ENCODE results near the gene CMTM7.
A peak's percentile ranks its signal among the peaks of the same experiment; 100 is the strongest.

The CMTM7 gene

GRCh38 chr3:32412887-32413286 lies 21.2 kb downstream of the CMTM7 start:
- no peak overlapping the region for H3K27ac ChIP-seq (ENCODE audit: low read depth in 2 of 2, low read length in 2 of 2)
- no peaks in the 10 kb centered on the region for H3K36me3 ChIP-seq (ENCODE audit: control insufficient read depth in 2 of 2, insufficient read depth in 2 of 2, low read length in 2 of 2)
- no peaks in the 10 kb centered on the region for H3K27me3 ChIP-seq (ENCODE audit: control insufficient read depth in 2 of 2, insufficient read depth in 2 of 2, low read length in 2 of 2)
- H3K4me3 ChIP-seq (ENCODE audit: low read length in 2 of 2) = no peak overlapping the region
- H3K4me1 ChIP-seq (ENCODE audit: control insufficient read depth in 2 of 2, insufficient read depth in 2 of 2, low read length in 2 of 2) = no peaks in the 10 kb centered on the region
- no peak overlapping the region for H3K9ac ChIP-seq (ENCODE audit: low read depth in 1 of 2, low read length in 2 of 2)
- H3K9me3 ChIP-seq (ENCODE audit: control insufficient read depth in 2 of 2, low read length in 2 of 2) = no peaks in the 10 kb centered on the region

GRCh38 chr3:32413845-32414521 lies 22.3 kb downstream of the CMTM7 start:
- no peaks in the 10 kb centered on the region for H3K4me1 ChIP-seq (ENCODE audit: control insufficient read depth in 2 of 2, insufficient read depth in 2 of 2, low read length in 2 of 2)
- no peaks in the 10 kb centered on the region for H3K27me3 ChIP-seq (ENCODE audit: control insufficient read depth in 2 of 2, insufficient read depth in 2 of 2, low read length in 2 of 2)
- no peaks in the 10 kb centered on the region for H3K9me3 ChIP-seq (ENCODE audit: control insufficient read depth in 2 of 2, low read length in 2 of 2)
- H3K4me3 ChIP-seq (ENCODE audit: low read length in 2 of 2) = no peak overlapping the region
- H3K9ac ChIP-seq (ENCODE audit: low read depth in 1 of 2, low read length in 2 of 2) = no peak overlapping the region
- H3K27ac ChIP-seq (ENCODE audit: low read depth in 2 of 2, low read length in 2 of 2) = peak overlapping the region in 1 of 2 donors; percentile 0
- no peaks in the 10 kb centered on the region for H3K36me3 ChIP-seq (ENCODE audit: control insufficient read depth in 2 of 2, insufficient read depth in 2 of 2, low read length in 2 of 2)

GRCh38 chr3:32414522-32415202 lies 23.0 kb downstream of the CMTM7 start:
- H3K27me3 ChIP-seq (ENCODE audit: control insufficient read depth in 2 of 2, insufficient read depth in 2 of 2, low read length in 2 of 2) = no peaks in the 10 kb centered on the region
- H3K9me3 ChIP-seq (ENCODE audit: control insufficient read depth in 2 of 2, low read length in 2 of 2) = no peaks in the 10 kb centered on the region
- peak overlapping the region in 1 of 2 donors; percentile 60 for H3K27ac ChIP-seq (ENCODE audit: low read depth in 2 of 2, low read length in 2 of 2)
- H3K9ac ChIP-seq (ENCODE audit: low read depth in 1 of 2, low read length in 2 of 2) = no peak overlapping the region
- no peaks in the 10 kb centered on the region for H3K4me1 ChIP-seq (ENCODE audit: control insufficient read depth in 2 of 2, insufficient read depth in 2 of 2, low read length in 2 of 2)
- H3K36me3 ChIP-seq (ENCODE audit: control insufficient read depth in 2 of 2, insufficient read depth in 2 of 2, low read length in 2 of 2) = no peaks in the 10 kb centered on the region
- no peak overlapping the region for H3K4me3 ChIP-seq (ENCODE audit: low read length in 2 of 2)

GRCh38 chr3:32419742-32420125 lies 28.1 kb downstream of the CMTM7 start:
- Histone ChIP-seq H3K27ac (ENCODE audit: low read depth in 2 of 2, low read length in 2 of 2) (peak overlapping the region; percentile 46 to 68), H3K9ac (ENCODE audit: low read depth in 1 of 2, low read length in 2 of 2) (no peak overlapping the region), H3K4me3 (ENCODE audit: low read length in 2 of 2) (peak overlapping the region in 1 of 2 donors; percentile 6), H3K27me3 (ENCODE audit: control insufficient read depth in 2 of 2, insufficient read depth in 2 of 2, low read length in 2 of 2) (no peaks in the 10 kb centered on the region), H3K36me3 (ENCODE audit: control insufficient read depth in 2 of 2, insufficient read depth in 2 of 2, low read length in 2 of 2) (no peaks in the 10 kb centered on the region), H3K4me1 (ENCODE audit: control insufficient read depth in 2 of 2, insufficient read depth in 2 of 2, low read length in 2 of 2) (peaks cover 33 to 34% of the 10 kb centered on the region in 2 donors), H3K9me3 (ENCODE audit: control insufficient read depth in 2 of 2, low read length in 2 of 2) (no peaks in the 10 kb centered on the region)

- no peaks in the 10 kb centered on the region for H3K27me3 ChIP-seq (ENCODE audit: control insufficient read depth in 2 of 2, insufficient read depth in 2 of 2, low read length in 2 of 2)
- H3K9me3 ChIP-seq (ENCODE audit: control insufficient read depth in 2 of 2, low read length in 2 of 2) = no peaks in the 10 kb centered on the region
- peak overlapping the region in 1 of 2 donors; percentile 6 for H3K4me3 ChIP-seq (ENCODE audit: low read length in 2 of 2)
- H3K9ac ChIP-seq (ENCODE audit: low read depth in 1 of 2, low read length in 2 of 2) = peak overlapping the region in 1 of 2 donors; percentile 26
- peak overlapping the region; percentile 46 to 68 for H3K27ac ChIP-seq (ENCODE audit: low read depth in 2 of 2, low read length in 2 of 2)
- H3K4me1 ChIP-seq (ENCODE audit: control insufficient read depth in 2 of 2, insufficient read depth in 2 of 2, low read length in 2 of 2) = peaks cover 34 to 37% of the 10 kb centered on the region in 2 donors
- H3K36me3 ChIP-seq (ENCODE audit: control insufficient read depth in 2 of 2, insufficient read depth in 2 of 2, low read length in 2 of 2) = no peaks in the 10 kb centered on the region
Observed at GRCh38 chr3:32420126-32421038, 28.7 kb downstream of the CMTM7 start.

GRCh38 chr3:32421185-32421584 lies 29.5 kb downstream of the CMTM7 start:
- H3K9ac ChIP-seq (ENCODE audit: low read depth in 1 of 2, low read length in 2 of 2) = peak overlapping the region in 1 of 2 donors; percentile 26
- peaks cover 34 to 37% of the 10 kb centered on the region in 2 donors for H3K4me1 ChIP-seq (ENCODE audit: control insufficient read depth in 2 of 2, insufficient read depth in 2 of 2, low read length in 2 of 2)
- H3K27ac ChIP-seq (ENCODE audit: low read depth in 2 of 2, low read length in 2 of 2) = peak overlapping the region; percentile 2 to 68
- H3K4me3 ChIP-seq (ENCODE audit: low read length in 2 of 2) = no peak overlapping the region
- no peaks in the 10 kb centered on the region for H3K27me3 ChIP-seq (ENCODE audit: control insufficient read depth in 2 of 2, insufficient read depth in 2 of 2, low read length in 2 of 2)
- H3K36me3 ChIP-seq (ENCODE audit: control insufficient read depth in 2 of 2, insufficient read depth in 2 of 2, low read length in 2 of 2) = no peaks in the 10 kb centered on the region
- H3K9me3 ChIP-seq (ENCODE audit: control insufficient read depth in 2 of 2, low read length in 2 of 2) = no peaks in the 10 kb centered on the region

- peaks cover 34 to 37% of the 10 kb centered on the region in 2 donors for H3K4me1 ChIP-seq (ENCODE audit: control insufficient read depth in 2 of 2, insufficient read depth in 2 of 2, low read length in 2 of 2)
Observed at GRCh38 chr3:32421991-32422859, 30.6 kb downstream of the CMTM7 start.

GRCh38 chr3:32422943-32423342 lies 31.3 kb downstream of the CMTM7 start:
- H3K36me3 ChIP-seq (ENCODE audit: control insufficient read depth in 2 of 2, insufficient read depth in 2 of 2, low read length in 2 of 2) = no peaks in the 10 kb centered on the region
- H3K4me3 ChIP-seq (ENCODE audit: low read length in 2 of 2) = no peak overlapping the region
- H3K27me3 ChIP-seq (ENCODE audit: control insufficient read depth in 2 of 2, insufficient read depth in 2 of 2, low read length in 2 of 2) = no peaks in the 10 kb centered on the region
- peak overlapping the region; percentile 7 to 68 for H3K27ac ChIP-seq (ENCODE audit: low read depth in 2 of 2, low read length in 2 of 2)
- H3K9ac ChIP-seq (ENCODE audit: low read depth in 1 of 2, low read length in 2 of 2) = peak overlapping the region in 1 of 2 donors; percentile 27
- no peaks in the 10 kb centered on the region for H3K9me3 ChIP-seq (ENCODE audit: control insufficient read depth in 2 of 2, low read length in 2 of 2)
- H3K4me1 ChIP-seq (ENCODE audit: control insufficient read depth in 2 of 2, insufficient read depth in 2 of 2, low read length in 2 of 2) = peaks cover 34 to 37% of the 10 kb centered on the region in 2 donors

More at GRCh38 chr3:32421991-32422859, 30.6 kb downstream of the CMTM7 start:
- no peaks in the 10 kb centered on the region for H3K27me3 ChIP-seq (ENCODE audit: control insufficient read depth in 2 of 2, insufficient read depth in 2 of 2, low read length in 2 of 2)
- peak overlapping the region; percentile 53 to 68 for H3K27ac ChIP-seq (ENCODE audit: low read depth in 2 of 2, low read length in 2 of 2)
- H3K4me3 ChIP-seq (ENCODE audit: low read length in 2 of 2) = no peak overlapping the region
- H3K36me3 ChIP-seq (ENCODE audit: control insufficient read depth in 2 of 2, insufficient read depth in 2 of 2, low read length in 2 of 2) = no peaks in the 10 kb centered on the region
- H3K9me3 ChIP-seq (ENCODE audit: control insufficient read depth in 2 of 2, low read length in 2 of 2) = no peaks in the 10 kb centered on the region
- peak overlapping the region in 1 of 2 donors; percentile 13 for H3K9ac ChIP-seq (ENCODE audit: low read depth in 1 of 2, low read length in 2 of 2)

- no peaks in the 10 kb centered on the region for H3K36me3 ChIP-seq (ENCODE audit: control insufficient read depth in 2 of 2, insufficient read depth in 2 of 2, low read length in 2 of 2)
- H3K4me1 ChIP-seq (ENCODE audit: control insufficient read depth in 2 of 2, insufficient read depth in 2 of 2, low read length in 2 of 2) = peaks cover 34 to 37% of the 10 kb centered on the region in 2 donors
- no peak overlapping the region for H3K9ac ChIP-seq (ENCODE audit: low read depth in 1 of 2, low read length in 2 of 2)
- no peaks in the 10 kb centered on the region for H3K27me3 ChIP-seq (ENCODE audit: control insufficient read depth in 2 of 2, insufficient read depth in 2 of 2, low read length in 2 of 2)
- H3K4me3 ChIP-seq (ENCODE audit: low read length in 2 of 2) = no peak overlapping the region
- no peaks in the 10 kb centered on the region for H3K9me3 ChIP-seq (ENCODE audit: control insufficient read depth in 2 of 2, low read length in 2 of 2)
- peak overlapping the region; percentile 16 to 68 for H3K27ac ChIP-seq (ENCODE audit: low read depth in 2 of 2, low read length in 2 of 2)
Observed at GRCh38 chr3:32423534-32423933, 31.9 kb downstream of the CMTM7 start.
